ENCODE measurements around the gene SORCS1.

- TF ChIP-seq, protein P1, sequence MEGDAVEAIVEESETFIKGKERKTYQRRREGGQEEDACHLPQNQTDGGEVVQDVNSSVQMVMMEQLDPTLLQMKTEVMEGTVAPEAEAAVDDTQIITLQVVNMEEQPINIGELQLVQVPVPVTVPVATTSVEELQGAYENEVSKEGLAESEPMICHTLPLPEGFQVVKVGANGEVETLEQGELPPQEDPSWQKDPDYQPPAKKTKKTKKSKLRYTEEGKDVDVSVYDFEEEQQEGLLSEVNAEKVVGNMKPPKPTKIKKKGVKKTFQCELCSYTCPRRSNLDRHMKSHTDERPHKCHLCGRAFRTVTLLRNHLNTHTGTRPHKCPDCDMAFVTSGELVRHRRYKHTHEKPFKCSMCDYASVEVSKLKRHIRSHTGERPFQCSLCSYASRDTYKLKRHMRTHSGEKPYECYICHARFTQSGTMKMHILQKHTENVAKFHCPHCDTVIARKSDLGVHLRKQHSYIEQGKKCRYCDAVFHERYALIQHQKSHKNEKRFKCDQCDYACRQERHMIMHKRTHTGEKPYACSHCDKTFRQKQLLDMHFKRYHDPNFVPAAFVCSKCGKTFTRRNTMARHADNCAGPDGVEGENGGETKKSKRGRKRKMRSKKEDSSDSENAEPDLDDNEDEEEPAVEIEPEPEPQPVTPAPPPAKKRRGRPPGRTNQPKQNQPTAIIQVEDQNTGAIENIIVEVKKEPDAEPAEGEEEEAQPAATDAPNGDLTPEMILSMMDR (IDR thresholded peaks at IDR 0.05), result no peak
- no peak for TF ChIP-seq POLR2A (IDR thresholded peaks at IDR 0.05)
Measured at GRCh38 chr10:107157071-107157470, 7.4 kb downstream of the SORCS1 start.
